Measurements from ENCODE around the gene PLCB3. TPM values are rescaled to one million over a fixed set of nuclear protein-coding genes. Genes with fewer than 3 reads are reported as not detected.

PLCB3 gene
- total RNA-seq, 1 experiment from 2014 or later: 69.0 TPM

- Histone ChIP-seq H3K9ac (ENCODE audit: low read length) (no peak overlapping the region), H3K9me3 (ENCODE audit: low read length) (no peaks in the 10 kb centered on the region), H3K9me2 (replicated peaks; ENCODE audit: low read length) (no peaks in the 10 kb centered on the region), H3F3A (ENCODE audit: low read length, unreplicated experiment) (no peaks in the 10 kb centered on the region), H2AFZ (ENCODE audit: low read length) (no peak overlapping the region), H4K20me1 (ENCODE audit: low read length) (no peaks in the 10 kb centered on the region), H3K4me1 (ENCODE audit: insufficient read depth, low read length) (peaks cover 21% of the 10 kb centered on the region), H3K4me3 (ENCODE audit: low read length) (no peak overlapping the region), H3K4me2 (ENCODE audit: low read length) (no peak overlapping the region), H3K27me3 (ENCODE audit: low read length) (no peaks in the 10 kb centered on the region), H3K36me3 (ENCODE audit: low read depth, low read length) (no peaks in the 10 kb centered on the region; the same call in 1 of the 2 replicates), H3K27ac (ENCODE audit: low read length) (no peak overlapping the region), H3K79me2 (ENCODE audit: low read length) (peaks cover 22% of the 10 kb centered on the region)
- no TSS peak for BruUV-seq (replicated peaks)
- TF ChIP-seq EZH2 (IDR thresholded peaks at IDR 0.05; ENCODE audit: low read length, unreplicated experiment) (no peak), CTCF (conservative IDR thresholded peaks at IDR 0.05; ENCODE audit: low read depth, low read length) (no peak), EZH2phosphoT487 (IDR thresholded peaks at IDR 0.05; ENCODE audit: borderline replicate concordance, low read length) (no peak)
- ChIA-PET POLR2A (ENCODE audit: unreplicated experiment) (interaction anchor here (0.6 kb wide), 1 partner anchor 17 kb away, joined by 3 read pairs; no protein-coding TSS in a partner anchor), CTCF (interaction anchor here (0.7 kb wide), 1 partner anchor 73 kb away, joined by 17 read pairs; no protein-coding TSS in a partner anchor)
- DNase-seq (no peak), ATAC-seq (no peak)
- intact Hi-C loops (cut with micrococcal nuclease): no loop called here
Observed at GRCh38 chr11:64281957-64282770, 30.8 kb downstream of the PLCB3 start.

- TF ChIP-seq EZH2 (IDR thresholded peaks at IDR 0.05; ENCODE audit: low read length, unreplicated experiment): no peak
- no peak for TF ChIP-seq EZH2phosphoT487 (IDR thresholded peaks at IDR 0.05; ENCODE audit: borderline replicate concordance, low read length)
- TF ChIP-seq CTCF (conservative IDR thresholded peaks at IDR 0.05; ENCODE audit: low read depth, low read length): no peak
- H3K36me3 ChIP-seq (ENCODE audit: low read depth, low read length): no peaks in the 10 kb centered on the region; the same call in 1 of the 2 replicates
- H3K4me2 ChIP-seq (ENCODE audit: low read length): peak overlapping the region; percentile 90
- peaks cover 18% of the 10 kb centered on the region for H3K4me1 ChIP-seq (ENCODE audit: insufficient read depth, low read length)
- ChIA-PET POLR2A (ENCODE audit: unreplicated experiment) (no interaction called here), CTCF (interaction anchor here (1.0 kb wide), 1 partner anchor 18 kb away, joined by 5 read pairs; no protein-coding TSS in a partner anchor)
- H3F3A ChIP-seq (ENCODE audit: low read length, unreplicated experiment): no peaks in the 10 kb centered on the region
- no peak overlapping the region for H2AFZ ChIP-seq (ENCODE audit: low read length)
- H4K20me1 ChIP-seq (ENCODE audit: low read length): no peaks in the 10 kb centered on the region
- no TSS peak for BruUV-seq (replicated peaks)
- no peaks in the 10 kb centered on the region for H3K9me2 ChIP-seq (replicated peaks; ENCODE audit: low read length)
- peaks cover 28% of the 10 kb centered on the region for H3K79me2 ChIP-seq (ENCODE audit: low read length)
- DNase-seq (no peak), ATAC-seq (no peak)
- intact Hi-C loops (cut with micrococcal nuclease): no loop called here
- 0 out of 2 replicates have a peak overlapping the region, but pooled peaks have one; percentile 75 for H3K9ac ChIP-seq (ENCODE audit: low read length)
- no peaks in the 10 kb centered on the region for H3K9me3 ChIP-seq (ENCODE audit: low read length)
- peak overlapping the region; percentile 73; the same call in 1 of the 2 replicates for H3K4me3 ChIP-seq (ENCODE audit: low read length)
- H3K27me3 ChIP-seq (ENCODE audit: low read length): no peaks in the 10 kb centered on the region
- H3K27ac ChIP-seq (ENCODE audit: low read length): no peak overlapping the region
Observed at GRCh38 chr11:64283092-64283491, 31.8 kb downstream of the PLCB3 start.
